ENCODE data around the gene MORC3. TPM values are rescaled to one million over a fixed set of nuclear protein-coding genes. Genes with fewer than 3 reads are reported as not detected.

MORC3 gene
- total RNA-seq, 1 donor, result 40.2 TPM

GRCh38 chr21:36419996-36420395 is 100.0 kb downstream of the MORC3 start:
- Histone ChIP-seq H3K4me3 (ENCODE audit: insufficient read depth, low read length) (no peak overlapping the region), H4K20me1 (ENCODE audit: insufficient read depth, low read length) (no peaks in the 10 kb centered on the region), H3K27ac (ENCODE audit: low read depth, low read length) (peak overlapping the region; percentile 43), H3K4me1 (ENCODE audit: insufficient read depth, low read length) (peaks cover 8% of the 10 kb centered on the region), H2AFZ (ENCODE audit: low read length) (peak overlapping the region; percentile 25), H3K27me3 (ENCODE audit: insufficient read depth, low read length) (no peaks in the 10 kb centered on the region), H3K4me2 (ENCODE audit: insufficient read depth, low read length) (peak overlapping the region; percentile 61), H3K79me2 (ENCODE audit: insufficient read depth, low read length) (no peaks in the 10 kb centered on the region), H3K36me3 (ENCODE audit: insufficient read depth, low read length) (peaks cover 3% of the 10 kb centered on the region), H3K9me3 (ENCODE audit: low read depth, low read length) (no peaks in the 10 kb centered on the region)
- peak; percentile 84 for TF ChIP-seq CTCF (IDR thresholded peaks at IDR 0.05; ENCODE audit: extremely low read depth, low read depth, low read length)
- peak; percentile 97 for DNase-seq (ENCODE audit: insufficient read length, low spot score, missing footprints)

- peaks cover 16% of the 10 kb centered on the region for H3K4me1 ChIP-seq (ENCODE audit: insufficient read depth, low read length)
- H3K27ac ChIP-seq (ENCODE audit: low read depth, low read length), result no peak overlapping the region
- H3K79me2 ChIP-seq (ENCODE audit: insufficient read depth, low read length), result no peaks in the 10 kb centered on the region
- no peak overlapping the region for H3K4me2 ChIP-seq (ENCODE audit: insufficient read depth, low read length)
- H3K9me3 ChIP-seq (ENCODE audit: low read depth, low read length), result no peaks in the 10 kb centered on the region
- no peak overlapping the region for H3K4me3 ChIP-seq (ENCODE audit: insufficient read depth, low read length)
- TF ChIP-seq CTCF (IDR thresholded peaks at IDR 0.05; ENCODE audit: extremely low read depth, low read depth, low read length), result no peak
- H2AFZ ChIP-seq (ENCODE audit: low read length), result no peak overlapping the region
- DNase-seq (ENCODE audit: insufficient read length, low spot score, missing footprints), result no peak
- H4K20me1 ChIP-seq (ENCODE audit: insufficient read depth, low read length), result no peaks in the 10 kb centered on the region
- H3K27me3 ChIP-seq (ENCODE audit: insufficient read depth, low read length), result no peaks in the 10 kb centered on the region
- no peaks in the 10 kb centered on the region for H3K36me3 ChIP-seq (ENCODE audit: insufficient read depth, low read length)
Observed at GRCh38 chr21:36420571-36421339, 100.8 kb downstream of the MORC3 start.

- peak; percentile 94 for DNase-seq (ENCODE audit: insufficient read length, low spot score, missing footprints)
- Histone ChIP-seq H3K4me3 (ENCODE audit: insufficient read depth, low read length) (no peak overlapping the region), H3K4me1 (ENCODE audit: insufficient read depth, low read length) (peaks cover 17% of the 10 kb centered on the region), H3K4me2 (ENCODE audit: insufficient read depth, low read length) (no peak overlapping the region), H3K27ac (ENCODE audit: low read depth, low read length) (peak overlapping the region; percentile 59), H3K9me3 (ENCODE audit: low read depth, low read length) (no peaks in the 10 kb centered on the region), H3K36me3 (ENCODE audit: insufficient read depth, low read length) (no peaks in the 10 kb centered on the region), H2AFZ (ENCODE audit: low read length) (peak overlapping the region; percentile 53), H3K27me3 (ENCODE audit: insufficient read depth, low read length) (no peaks in the 10 kb centered on the region), H3K79me2 (ENCODE audit: insufficient read depth, low read length) (no peaks in the 10 kb centered on the region), H4K20me1 (ENCODE audit: insufficient read depth, low read length) (no peaks in the 10 kb centered on the region)
- TF ChIP-seq CTCF (IDR thresholded peaks at IDR 0.05; ENCODE audit: extremely low read depth, low read depth, low read length), result peak; percentile 88
Observed at GRCh38 chr21:36422279-36423098, 102.5 kb downstream of the MORC3 start.
